SKM-1 treated with dmso at 0.1 percent for 144 hours (cell line): ENCODE measurements around the gene DMC1.
"Not testable (repeated sequence)": the region's sequence is repeated elsewhere in the genome, so short reads cannot be mapped to it uniquely, and the experiment has no call there.

Experiments used
- DNase-seq: peaks from one replicate; lab custom pipeline; 2025; ENCODE audit not compliant: unreplicated experiment; lab: John Stamatoyannopoulos, UW

DMC1 gene, protein sequence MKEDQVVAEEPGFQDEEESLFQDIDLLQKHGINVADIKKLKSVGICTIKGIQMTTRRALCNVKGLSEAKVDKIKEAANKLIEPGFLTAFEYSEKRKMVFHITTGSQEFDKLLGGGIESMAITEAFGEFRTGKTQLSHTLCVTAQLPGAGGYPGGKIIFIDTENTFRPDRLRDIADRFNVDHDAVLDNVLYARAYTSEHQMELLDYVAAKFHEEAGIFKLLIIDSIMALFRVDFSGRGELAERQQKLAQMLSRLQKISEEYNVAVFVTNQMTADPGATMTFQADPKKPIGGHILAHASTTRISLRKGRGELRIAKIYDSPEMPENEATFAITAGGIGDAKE

DNA sequence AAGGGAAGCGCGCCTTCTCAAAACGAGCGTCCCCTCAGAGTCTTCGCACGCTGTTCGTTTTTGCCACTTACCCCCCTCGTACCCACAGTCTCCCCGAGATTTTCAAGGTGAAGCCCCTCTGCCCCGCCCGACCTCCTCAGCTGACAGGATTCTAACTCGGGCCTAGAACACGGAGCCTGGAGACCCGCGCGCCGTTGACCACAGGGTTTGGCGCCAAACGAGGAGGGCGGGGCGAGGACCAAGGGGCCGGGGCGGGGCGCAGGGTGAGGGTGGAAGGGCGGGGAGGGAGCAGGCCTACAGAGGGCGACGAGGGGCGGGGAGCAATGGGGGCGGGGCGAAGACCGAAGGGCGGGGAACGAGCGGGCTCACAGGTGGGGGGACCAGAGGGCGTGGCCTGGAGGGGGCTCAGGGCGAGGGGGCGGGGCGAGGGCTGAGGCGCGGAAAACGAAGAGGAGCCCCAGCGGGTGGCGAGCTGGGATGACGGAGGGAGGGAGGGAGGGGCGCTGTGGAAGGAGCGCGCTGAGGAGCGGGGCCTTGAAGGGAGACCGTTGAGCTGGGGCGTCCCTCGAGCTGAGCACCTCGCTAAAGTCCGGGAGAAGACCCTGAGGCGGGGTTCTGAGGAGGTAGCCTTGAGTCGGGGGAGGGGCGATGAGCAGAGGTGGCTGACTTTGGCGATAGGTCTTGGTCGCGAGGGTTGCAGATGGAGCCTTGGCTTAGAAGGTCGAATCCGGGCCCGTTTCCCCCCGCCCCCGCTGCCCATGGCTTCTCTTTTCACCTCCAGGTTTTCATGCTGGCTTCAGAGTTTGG is at the start of gene DMC1:
Gene DMC1 (minus strand): TSS at position 212 of the 807 bp plus-strand sequence. CDS start 1,927 bp downstream, outside the sequence.
- peak; percentile 89 for DNase-seq

DNA sequence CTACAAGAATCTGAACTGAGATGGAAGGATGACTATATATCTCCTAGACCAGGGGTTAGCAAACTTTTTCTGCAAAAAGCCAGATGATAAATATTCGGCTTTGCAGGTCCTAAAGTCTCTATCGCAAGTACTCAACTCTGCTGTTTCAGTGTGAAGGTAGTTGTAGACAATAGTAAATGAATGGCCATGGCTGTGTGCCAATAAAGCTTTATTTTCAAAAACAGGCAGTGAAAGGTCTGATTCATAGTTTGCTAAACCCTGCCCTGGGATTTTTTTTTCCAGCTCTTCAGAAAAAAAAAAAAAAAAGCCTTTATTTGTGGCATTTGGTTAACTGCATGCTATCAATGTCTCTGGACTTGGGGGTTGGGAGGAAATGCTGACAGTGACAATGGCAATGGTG is 48.7 kb upstream of the DMC1 start:
- DNase-seq = no peak

DNA sequence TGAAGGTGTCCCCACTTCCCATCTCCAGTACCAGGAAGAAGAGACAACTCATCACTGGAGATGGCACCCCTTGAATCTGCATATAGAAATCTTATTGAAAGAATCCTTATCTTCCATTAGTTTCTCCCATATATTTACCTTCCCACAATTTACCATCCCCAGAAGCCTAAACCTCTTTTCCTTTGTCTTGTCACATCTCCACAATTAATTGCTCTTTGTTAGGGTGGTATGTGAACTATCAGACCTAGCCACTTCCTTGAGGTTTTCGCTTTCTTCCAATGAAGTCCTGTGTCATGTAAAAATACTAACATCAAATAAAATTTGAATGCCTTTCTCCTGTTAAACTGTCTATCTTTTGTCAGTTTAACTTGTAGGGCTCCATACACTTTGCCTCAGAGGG is 48.3 kb upstream of the DMC1 start:
- no peak for DNase-seq

DNA sequence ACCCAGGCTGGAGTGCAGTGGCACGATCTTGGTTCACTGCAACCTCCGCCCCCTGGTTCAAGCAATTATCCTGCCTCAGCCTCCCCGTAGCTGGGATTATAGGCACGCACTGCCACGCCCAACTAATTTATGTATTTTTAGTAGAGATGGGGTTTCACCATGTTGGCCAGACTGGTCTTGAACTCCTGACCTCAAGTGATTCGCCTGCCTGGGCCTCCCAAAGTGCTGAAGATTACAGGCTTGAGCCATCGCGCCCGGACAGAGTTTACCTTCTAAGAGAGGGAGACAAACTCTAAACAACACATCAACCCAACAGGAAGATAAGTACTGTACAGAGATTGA is 45.1 kb upstream of the DMC1 start:
- not testable (repeated sequence) for DNase-seq

DNA sequence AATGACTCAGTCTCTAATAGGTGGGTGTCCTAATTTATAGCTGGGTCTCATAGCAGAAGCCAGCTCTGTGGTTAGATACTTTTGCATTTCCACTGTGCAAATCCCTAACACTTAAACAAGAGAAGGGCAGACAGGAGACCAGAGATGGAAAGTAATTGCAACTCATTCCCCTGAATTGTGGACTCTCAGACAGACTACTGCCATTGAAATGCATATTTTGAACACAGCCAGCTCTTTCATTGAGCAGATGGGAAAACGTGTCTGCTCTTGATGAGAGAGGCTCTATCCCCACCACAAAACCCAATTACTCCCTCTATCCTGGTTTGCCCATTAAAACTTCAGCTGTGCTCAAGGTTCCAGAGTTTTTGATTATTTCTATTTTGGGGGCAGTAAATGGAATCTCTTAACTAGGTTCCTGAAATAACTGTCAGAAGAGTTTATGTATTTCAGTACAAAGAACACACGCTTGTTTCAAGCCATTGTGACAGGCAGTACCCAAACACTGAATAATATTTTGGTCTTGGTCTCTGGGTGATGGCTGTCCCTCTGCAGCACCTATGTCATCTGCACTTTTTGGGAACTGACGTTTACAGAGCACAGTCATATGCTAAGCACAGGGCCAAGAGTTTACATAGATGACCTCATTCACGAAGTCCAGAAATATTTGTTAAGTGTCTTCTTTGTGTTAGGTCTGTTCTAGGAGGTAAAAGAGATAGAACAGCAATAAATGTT is 44.5 kb upstream of the DMC1 start:
- DNase-seq = no peak

DNA sequence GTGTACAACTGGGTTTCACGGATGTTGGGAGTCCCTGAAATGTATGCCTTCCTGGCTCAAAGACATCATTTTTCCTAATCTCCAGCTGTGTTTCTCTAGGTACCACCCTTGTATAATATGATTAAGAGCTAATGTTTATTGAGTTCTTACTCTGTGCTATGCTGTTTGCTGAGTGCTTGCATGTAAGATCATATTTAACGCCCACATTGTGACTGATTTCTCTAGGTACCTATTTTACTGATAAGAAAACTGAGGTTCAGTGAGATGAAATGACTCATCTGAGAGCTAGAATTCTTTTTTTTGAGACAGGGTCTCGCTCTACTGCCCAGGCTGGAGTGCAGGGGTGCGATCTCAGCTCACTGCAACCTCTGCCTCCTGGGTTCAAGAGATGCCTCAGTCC is 43.6 kb upstream of the DMC1 start:
- no peak for DNase-seq

DNA sequence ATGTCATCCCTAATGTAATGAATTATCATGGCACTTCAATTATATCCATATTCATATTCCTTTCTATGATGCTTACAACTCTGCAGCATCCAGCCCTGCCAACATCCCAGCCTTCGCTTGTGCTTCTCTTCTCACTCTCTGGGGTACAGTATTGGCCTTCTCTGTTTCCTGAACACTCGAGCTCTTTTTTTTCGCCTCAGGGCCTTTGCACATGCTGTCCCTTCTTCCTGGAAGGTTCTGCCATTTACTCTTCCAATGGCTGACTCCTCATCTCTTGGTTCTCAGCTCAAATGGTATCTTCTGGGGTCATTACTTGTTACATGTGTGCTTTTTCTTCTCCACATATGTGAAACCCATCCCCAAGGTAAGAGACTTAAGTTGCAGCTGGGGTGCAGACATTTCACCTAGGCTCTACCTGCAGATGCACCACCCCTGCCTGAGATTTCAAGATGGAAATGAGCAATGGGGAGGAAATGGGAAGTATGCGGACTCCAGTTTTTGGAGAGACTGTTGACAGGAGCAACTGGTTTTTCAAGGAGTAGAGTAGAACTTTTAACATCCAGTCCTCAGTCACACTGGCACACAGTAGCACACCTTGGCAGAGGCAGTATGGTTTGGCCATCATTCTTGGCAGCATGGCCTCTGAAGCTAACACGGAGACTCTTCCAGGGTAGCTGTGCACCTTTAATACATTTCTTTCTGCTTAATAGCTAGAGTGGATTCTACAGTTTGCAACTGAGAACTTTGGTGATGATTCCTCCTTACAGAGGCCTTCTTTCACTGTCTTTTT is 42.4 kb upstream of the DMC1 start:
- no peak for DNase-seq

DNA sequence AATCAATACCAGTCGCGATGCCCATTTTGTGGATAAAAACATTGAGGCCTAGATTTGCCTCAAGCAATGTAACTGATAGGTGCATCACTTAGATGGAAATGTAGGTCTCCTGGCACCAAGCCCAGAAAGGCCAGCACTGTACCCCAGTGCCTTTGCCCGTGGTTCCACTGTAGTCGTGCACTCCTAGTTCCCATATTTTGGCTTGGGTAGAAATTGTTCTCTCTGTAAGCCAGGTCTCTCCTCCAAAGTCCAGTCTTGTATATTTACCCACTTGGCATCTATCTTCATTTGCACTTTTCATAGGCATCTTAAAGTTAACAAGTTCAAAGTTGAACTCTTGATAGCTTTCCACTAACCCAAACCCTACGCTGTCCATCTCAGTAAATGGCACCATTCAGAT is 41.6 kb upstream of the DMC1 start:
- no peak for DNase-seq

DNA sequence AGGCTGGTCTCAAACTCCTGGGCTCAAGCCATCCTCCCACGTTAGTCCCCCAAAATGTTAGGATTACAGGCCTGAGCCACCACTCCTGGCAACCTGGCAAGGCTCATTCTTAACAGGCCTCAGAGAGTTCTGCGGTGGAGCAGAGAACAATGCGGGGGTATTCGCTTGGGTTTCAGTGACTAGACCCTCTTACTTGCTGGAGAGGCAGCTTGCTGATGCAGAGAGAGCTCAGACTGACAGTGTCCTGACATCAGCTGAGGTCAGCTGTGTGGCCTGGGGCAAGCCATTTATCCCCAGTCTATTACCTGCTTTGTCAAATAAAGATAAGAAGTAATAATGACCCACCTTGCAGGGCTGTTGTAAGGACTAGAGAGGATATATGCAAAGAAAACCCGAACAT is 40.3 kb upstream of the DMC1 start:
- no peak for DNase-seq

DNA sequence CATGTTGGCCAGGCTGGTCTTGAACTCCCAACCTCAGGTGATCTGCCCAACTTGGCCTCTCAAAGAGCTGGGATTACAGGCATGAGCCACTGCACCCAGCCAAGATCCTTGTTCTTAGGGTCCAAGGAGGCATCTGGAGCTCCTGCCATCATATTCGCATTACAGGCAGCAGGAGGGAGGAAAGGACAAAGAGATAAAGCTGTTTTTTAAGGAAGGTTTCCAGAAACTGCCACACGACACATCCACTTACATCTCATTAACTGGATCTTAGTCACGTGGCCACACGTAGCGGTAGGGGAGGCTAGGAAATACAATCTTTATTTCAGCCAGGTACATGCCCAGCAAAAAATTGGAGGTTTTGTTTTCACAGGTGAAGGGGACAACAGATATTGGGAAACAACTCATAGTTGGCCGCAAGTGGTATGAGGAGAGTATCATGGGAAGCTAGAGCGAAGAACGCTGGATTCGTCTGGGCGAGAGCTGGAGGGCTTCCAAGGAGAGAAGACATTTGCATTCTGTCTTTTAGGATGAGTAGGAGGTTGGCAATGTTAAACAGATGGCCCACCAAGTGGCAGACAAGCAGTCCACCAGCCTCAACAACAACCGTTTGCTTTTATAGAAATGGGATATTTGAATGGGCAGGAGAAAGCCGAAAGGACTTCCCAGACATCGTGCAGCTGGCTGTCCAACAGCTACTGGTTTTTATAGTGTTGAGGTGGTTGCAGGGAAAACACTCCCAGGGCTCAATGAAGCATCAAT is 39.2 kb upstream of the DMC1 start:
- no peak for DNase-seq

DNA sequence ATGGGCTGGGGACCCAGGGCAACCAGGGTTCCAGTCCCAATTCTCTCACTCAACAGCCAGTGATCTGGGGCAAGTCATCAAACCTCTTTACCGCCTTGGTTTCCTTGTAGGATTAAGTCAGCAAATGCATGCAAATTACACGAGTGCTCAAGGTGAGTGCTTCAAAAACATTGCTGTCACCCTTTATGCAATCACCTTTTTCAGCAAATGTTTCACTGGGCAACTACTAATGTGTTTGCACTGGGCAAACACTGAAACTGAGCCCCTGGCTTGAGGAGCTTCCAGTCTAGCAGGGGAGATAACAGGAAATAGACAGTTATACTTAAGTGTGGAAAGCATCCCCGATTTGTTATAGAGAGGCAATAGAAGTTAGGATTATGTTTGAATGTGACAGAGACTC is 37.7 kb upstream of the DMC1 start:
- no peak for DNase-seq

DNA sequence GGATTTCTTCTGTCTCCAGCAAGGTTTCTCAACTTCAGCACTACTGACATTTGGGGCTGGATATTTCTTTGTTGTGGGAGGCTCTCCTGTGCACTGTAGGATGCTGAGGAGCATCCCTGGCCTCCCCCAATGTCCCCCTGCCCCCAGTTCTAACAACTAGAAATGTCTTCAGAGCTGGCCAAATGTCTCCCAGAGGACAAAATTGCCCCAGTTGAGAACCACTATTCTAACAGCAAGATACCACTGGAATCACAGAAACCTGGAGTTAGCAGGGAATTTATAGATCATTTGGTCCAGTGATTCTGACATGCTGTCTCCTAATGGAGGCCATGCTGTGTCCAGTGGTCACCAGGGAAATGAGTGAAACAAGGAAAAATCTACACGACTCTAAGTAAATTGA is 32.2 kb upstream of the DMC1 start:
- DNase-seq = no peak

DNA sequence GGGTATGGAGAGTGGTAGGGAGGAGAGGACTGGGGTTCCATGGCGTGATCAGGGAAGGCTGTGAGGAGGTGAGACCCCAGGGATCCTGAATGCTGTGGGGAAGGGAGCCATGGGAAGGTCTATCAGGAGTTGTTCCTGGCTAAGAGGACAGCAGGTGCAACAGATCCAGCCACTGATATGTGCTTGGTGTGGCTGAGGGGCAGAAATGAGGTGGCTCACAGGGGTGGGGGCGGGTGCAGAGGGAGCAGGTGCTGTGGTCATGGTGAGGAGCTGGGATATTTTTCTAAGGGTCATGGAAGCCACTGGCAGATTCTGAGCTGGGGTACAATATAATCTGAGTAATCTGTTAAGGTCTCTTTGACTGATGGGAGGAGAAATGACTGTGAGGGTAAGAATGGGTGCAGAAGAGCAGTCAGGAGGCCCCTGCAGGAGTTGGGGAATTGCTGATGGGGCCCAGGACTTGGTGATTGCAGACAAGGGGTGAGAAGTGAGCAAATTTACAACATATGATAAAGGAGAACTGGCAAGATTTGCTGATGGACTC is 31.3 kb upstream of the DMC1 start:
- no peak for DNase-seq

DNA sequence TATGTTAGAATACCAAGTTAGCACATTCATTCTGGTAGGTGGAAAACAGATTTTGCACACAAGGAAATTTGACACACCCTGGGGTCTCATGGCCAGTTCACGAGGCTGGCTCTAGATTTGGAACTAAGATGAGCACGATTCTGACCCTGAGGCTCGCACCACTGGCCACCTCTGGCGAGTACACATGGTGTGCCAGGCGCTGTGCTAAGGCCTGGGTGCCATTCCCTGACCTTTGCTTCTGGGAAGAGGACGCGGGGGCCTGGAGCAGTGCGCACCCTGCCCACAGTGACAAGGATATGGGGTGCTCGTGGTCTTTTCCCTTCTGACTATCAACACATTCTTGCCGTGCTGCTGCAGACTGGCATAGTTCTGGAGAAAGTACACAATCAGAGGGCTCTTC is 29.5 kb upstream of the DMC1 start:
- DNase-seq = no peak

DNA sequence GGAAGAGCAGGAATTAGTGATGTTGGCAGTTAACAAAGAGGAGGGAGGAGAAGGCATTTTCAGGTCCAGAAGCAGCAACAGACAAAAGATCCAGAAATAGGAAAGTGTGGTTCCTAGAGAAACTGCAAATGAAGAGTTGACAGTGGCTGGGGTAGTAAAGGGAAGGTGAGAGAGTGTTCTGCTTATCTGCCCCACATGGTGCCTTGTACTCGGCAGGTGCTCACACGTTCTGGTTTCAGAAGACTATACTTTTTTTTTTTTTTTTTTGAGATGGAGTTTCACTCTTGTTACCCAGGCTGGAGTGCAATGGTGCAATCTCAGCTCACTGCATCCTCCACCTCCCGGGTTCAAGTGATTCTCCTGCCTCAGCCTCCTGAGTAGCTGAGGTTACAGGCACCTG is 12.9 kb upstream of the DMC1 start:
- DNase-seq = not testable (repeated sequence)

DNA sequence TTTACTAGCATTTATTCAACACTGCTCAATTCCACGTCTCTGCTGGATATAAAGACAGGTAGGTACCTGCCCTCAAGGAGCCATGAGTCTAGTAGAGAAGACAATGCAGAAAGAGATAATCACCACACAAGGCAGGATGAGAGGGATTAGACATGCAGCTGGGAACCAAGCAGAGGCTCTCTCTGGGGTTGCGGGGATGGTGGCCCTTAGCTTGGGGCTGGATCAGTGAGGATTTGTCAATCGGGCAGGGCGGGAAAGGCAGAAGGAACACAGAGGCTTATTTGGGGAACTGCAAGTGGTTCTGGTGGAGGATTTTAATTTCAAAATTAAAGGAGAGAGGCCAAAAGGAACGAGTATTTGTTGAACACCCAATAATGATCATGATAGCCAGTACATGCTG is 8.5 kb upstream of the DMC1 start:
- no peak for DNase-seq

DNA sequence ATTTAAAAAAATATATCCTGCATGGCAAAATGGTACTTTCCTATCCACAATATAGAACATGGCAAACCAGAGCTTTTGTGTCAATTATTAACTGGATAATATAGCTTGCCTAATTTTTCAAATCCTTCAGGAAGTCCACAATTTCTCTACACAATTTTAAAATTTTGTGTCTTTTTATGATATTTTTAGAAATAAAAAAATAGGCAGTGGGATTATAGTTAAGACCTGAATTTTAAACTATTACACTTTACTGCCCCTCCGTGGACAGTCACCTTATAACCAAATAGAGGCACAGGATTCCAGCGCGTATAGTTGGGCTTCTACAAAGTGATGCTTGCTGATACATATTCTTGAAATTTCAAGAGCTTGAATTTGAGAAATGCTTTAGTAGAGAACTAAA is 2.1 kb upstream of the DMC1 start:
- peak; percentile 60 for DNase-seq

DNA sequence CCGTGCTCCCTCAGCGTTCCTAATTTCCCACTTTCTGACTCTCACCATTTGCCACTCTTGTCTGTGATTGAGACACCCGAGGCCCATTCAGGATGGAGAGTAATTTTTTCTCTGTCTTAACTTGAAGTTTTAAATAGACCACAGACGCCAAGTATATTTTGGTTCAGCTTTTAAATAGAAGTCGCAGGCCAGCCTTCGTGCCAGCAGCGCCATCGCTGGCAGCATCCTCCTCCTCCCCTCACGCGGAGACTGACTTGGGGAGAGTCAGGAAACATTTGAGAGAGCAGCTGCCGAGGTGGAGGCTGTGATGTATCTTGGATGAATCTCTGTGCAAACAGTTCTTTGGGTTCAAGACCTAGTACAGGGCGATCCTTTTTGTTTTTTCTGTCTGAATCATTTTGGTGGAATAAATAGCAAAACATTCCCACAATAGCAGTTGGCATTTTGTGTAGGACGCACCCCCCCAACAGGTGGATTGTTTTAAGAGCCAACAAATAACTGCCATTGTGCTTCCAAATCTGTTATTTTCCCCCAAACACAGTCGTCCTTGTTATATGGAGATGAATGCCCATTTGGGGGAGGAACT is 889 bp upstream of the DMC1 start:
- DNase-seq = no peak

DNA sequence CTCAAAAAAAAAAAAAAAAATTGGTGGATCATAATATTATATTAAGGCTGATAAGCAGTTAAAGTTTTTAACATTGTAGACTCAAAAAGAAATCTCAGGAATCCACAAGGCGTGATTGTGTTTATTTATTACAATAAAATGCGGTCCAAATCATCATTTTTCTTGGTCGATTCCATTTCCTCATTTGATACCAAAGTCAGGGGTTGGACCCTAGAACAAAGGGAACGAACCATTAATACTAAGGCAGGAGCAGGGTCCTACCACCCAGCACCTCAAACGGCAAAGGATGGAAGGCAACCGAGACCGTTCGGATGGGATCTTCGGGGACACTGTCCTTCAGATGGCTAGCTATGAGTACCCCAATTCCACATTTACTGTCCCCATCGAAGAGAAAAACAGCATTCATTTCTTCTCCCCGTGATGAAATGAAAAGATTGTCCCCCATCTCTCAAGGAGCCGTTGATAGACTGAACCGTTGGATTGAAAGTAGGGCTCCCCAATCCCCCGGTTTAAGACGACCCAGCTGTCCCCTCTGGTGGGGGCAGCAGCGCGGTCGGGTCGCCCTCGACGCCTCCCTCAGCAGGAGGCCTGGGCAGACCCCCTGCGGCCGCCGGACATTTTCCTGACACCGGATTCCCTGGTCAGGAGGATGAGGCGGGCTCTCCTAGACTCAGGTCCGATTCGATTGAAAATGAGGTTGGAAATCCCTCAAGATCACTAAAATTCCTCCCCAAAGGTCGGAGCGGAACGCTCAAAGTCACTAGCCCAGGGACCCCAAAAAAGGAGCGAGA is 607 bp downstream of the DMC1 start:
- DNase-seq = no peak
